GM12872 (cell line): ENCODE data around the gene CXCL14.

Source experiments
- CTCF ChIP-seq: IDR thresholded peaks from 3 replicates; pipeline ENCODE4 v1.5.1; 2011; ENCODE audit warnings: low read depth, mild to moderate bottlenecking, low read length, moderate library complexity; ENCODE audit not compliant: insufficient read depth

Gene CXCL14

GRCh38 chr5:135567661-135568060 is 11.1 kb downstream of the CXCL14 start:
- TF ChIP-seq CTCF: no peak

- TF ChIP-seq CTCF: no peak
Measured at GRCh38 chr5:135566422-135567400, 12.1 kb downstream of the CXCL14 start.

GRCh38 chr5:135565725-135566421 is 12.9 kb downstream of the CXCL14 start:
- peak; percentile 95 for TF ChIP-seq CTCF

- no peak for TF ChIP-seq CTCF
Measured at GRCh38 chr5:135565266-135565665, 13.5 kb downstream of the CXCL14 start.

- no peak for TF ChIP-seq CTCF
Measured at GRCh38 chr5:135564331-135564730, 14.5 kb downstream of the CXCL14 start.

- no peak for TF ChIP-seq CTCF
Measured at GRCh38 chr5:135561266-135561665, 17.5 kb downstream of the CXCL14 start.

GRCh38 chr5:135560858-135561257 is 17.9 kb downstream of the CXCL14 start:
- TF ChIP-seq CTCF: peak; percentile 85
